Thyroid gland (tissue), 4 donors: ENCODE data around the gene RRP12.

Source experiments
- CTCF ChIP-seq, 6 experiments: fragments of 200-600 bp in 3 of 6; fragments of 450-650 bp in 3 of 6; sonication (generic) in 3 of 6; IDR thresholded peaks; one replicate each; pipeline ENCODE4 v1.5.1; 2016 to 2019; ENCODE audit warnings: antibody characterized with exemption in 6 of 6, mild to moderate bottlenecking in 2 of 6, inconsistent platforms in 1 of 6, moderate library complexity in 1 of 6
- POLR2A ChIP-seq, 2 donors: fragments of 450-650 bp; IDR thresholded peaks; one replicate each; pipeline ENCODE4 v1.6.1; 2017; ENCODE audit warnings: antibody characterized with exemption in 2 of 2, mild to moderate bottlenecking in 2 of 2, moderate library complexity in 1 of 2

- TF ChIP-seq POLR2A (IDR thresholded peaks at IDR 0.05): no peak
- TF ChIP-seq CTCF (IDR thresholded peaks at IDR 0.05): no peak
These were observed 65.9 kb downstream of the RRP12 start for GRCh38 chr10:97335188-97335619.
